PC-3 (cell line): ENCODE measurements around the gene USP48. TPM values are rescaled to one million over a fixed set of nuclear protein-coding genes. Genes with fewer than 3 reads are reported as not detected.
A peak's percentile ranks its signal among the peaks of the same experiment; 100 is the strongest.
"Not testable (repeated sequence)": the region's sequence is repeated elsewhere in the genome, so short reads cannot be mapped to it uniquely, and the experiment has no call there.

Source experiments
- ATAC-seq: fragments of 200-7000 bp; cut with Tn5 transposase; 2 replicates; pipeline ENCODE4 v1.9.1; 2020; ENCODE audit warnings: mild to moderate bottlenecking, moderate library complexity
- BruUV-seq: library from RNA; stranded (reverse); fragments of 400-500 nt; replicated peaks from 2 replicates; lab custom pipeline; 2021; lab: Mats Ljungman, UMichigan
- CTCF ChIA-PET: fragments of 300-600 bp; sonication (Branson Sonifier 250); formaldehyde crosslinking; loops from one replicate; lab custom pipeline; 2022; ENCODE audit warnings: antibody characterized with exemption; lab: Charles Lee
- POLR2A ChIA-PET: fragments of 300-600 bp; sonication (Branson Sonifier 250); formaldehyde crosslinking; loops from one replicate; lab custom pipeline; 2022; ENCODE audit warnings: antibody characterized with exemption; ENCODE audit not compliant: unreplicated experiment; lab: Charles Lee
- DNase-seq: peaks from one replicate; pipeline ENCODE4 v3.0.0-alpha.2; 2015
- H2AFZ ChIP-seq: fragments of 300-600 bp; sonication (generic); 2 replicates; pipeline ENCODE4 v1.6.0; 2016; ENCODE audit warnings: antibody characterized with exemption, low read length
- H3F3A ChIP-seq: fragments of 300-600 bp; sonication (generic); one replicate; pipeline ENCODE4 v1.6.0; 2017; ENCODE audit warnings: antibody characterized with exemption, low read length, control low read depth, mild to moderate bottlenecking; ENCODE audit not compliant: unreplicated experiment
- H3K27ac ChIP-seq: fragments of 300-600 bp; sonication (generic); 2 replicates; pipeline ENCODE4 v1.5.1; 2016; ENCODE audit warnings: mild to moderate bottlenecking, low read length
- H3K27me3 ChIP-seq: fragments of 300-600 bp; sonication (generic); 2 replicates; pipeline ENCODE4 v1.6.1; 2016; ENCODE audit warnings: low read length, mixed read lengths
- H3K36me3 ChIP-seq: fragments of 300-600 bp; sonication (generic); 2 replicates; pipeline ENCODE4 v1.6.1; 2016; ENCODE audit warnings: low read depth, mixed run types, low read length, mixed read lengths
- H3K4me1 ChIP-seq: fragments of 300-600 bp; sonication (generic); 2 replicates; pipeline ENCODE4 v1.5.1; 2016; ENCODE audit warnings: low read length; ENCODE audit not compliant: insufficient read depth
- H3K4me2 ChIP-seq: fragments of 300-600 bp; sonication (generic); 2 replicates; pipeline ENCODE4 v1.6.0; 2016; ENCODE audit warnings: low read length
- H3K4me3 ChIP-seq: fragments of 300-600 bp; sonication (generic); 2 replicates; pipeline ENCODE4 v1.5.1; 2016; ENCODE audit warnings: mild to moderate bottlenecking, low read length, mixed read lengths
- H3K79me2 ChIP-seq: fragments of 300-600 bp; sonication (generic); 2 replicates; pipeline ENCODE4 v1.6.1; 2017; ENCODE audit warnings: low read length, mixed read lengths
- H3K9ac ChIP-seq: fragments of 300-600 bp; sonication (generic); 2 replicates; pipeline ENCODE4 v1.6.0; 2016; ENCODE audit warnings: mild to moderate bottlenecking, low read length
- H3K9me2 ChIP-seq: fragments of 300-600 bp; sonication (generic); replicated peaks from 2 replicates; pipeline ENCODE4 v1.6.1; 2016; ENCODE audit warnings: mixed run types, low read length, mixed read lengths
- H3K9me3 ChIP-seq: fragments of 300-600 bp; sonication (generic); 2 replicates; pipeline ENCODE4 v1.6.1; 2016; ENCODE audit warnings: low read length, mixed read lengths
- H4K20me1 ChIP-seq: fragments of 300-600 bp; sonication (generic); 2 replicates; pipeline ENCODE4 v1.6.1; 2016; ENCODE audit warnings: low read length, mixed read lengths
- CTCF ChIP-seq: fragments of 300-600 bp; sonication (generic); conservative IDR thresholded peaks from 2 replicates; pipeline ENCODE4 v1.5.1; 2017; ENCODE audit warnings: antibody characterized with exemption, low read depth, mild to moderate bottlenecking, low read length
- EZH2 ChIP-seq: fragments of 300-600 bp; sonication (generic); IDR thresholded peaks from one replicate; pipeline ENCODE4 v1.6.1; 2017; ENCODE audit warnings: antibody characterized with exemption, mild to moderate bottlenecking, low read length; ENCODE audit not compliant: unreplicated experiment
- EZH2phosphoT487 ChIP-seq: fragments of 300-600 bp; sonication (generic); IDR thresholded peaks from 2 replicates; pipeline ENCODE4 v1.6.1; 2018; ENCODE audit warnings: mild to moderate bottlenecking, antibody characterized with exemption, low read length, borderline replicate concordance
- intact Hi-C: fragments of 100-400 bp; cut with micrococcal nuclease; formaldehyde crosslinking; loops from 2 replicates; pipeline ENCODE4 v1.9.0; 2023
- total RNA-seq: library from RNA; depleted of rRNA; stranded (reverse); fragments of >200 nt; gene quantifications from 2 replicates; pipeline ENCODE4 v1.2.3, GENCODE V29; 2014

The USP48 gene
- total RNA-seq, 1 experiment from 2014 or later = 33.3 TPM

- H3K4me2 ChIP-seq = no peak overlapping the region
- H3K9me3 ChIP-seq = no peaks in the 10 kb centered on the region
- no peaks in the 10 kb centered on the region for H3F3A ChIP-seq
- H3K4me3 ChIP-seq = no peak overlapping the region
- H3K27ac ChIP-seq = no peak overlapping the region
- no peaks in the 10 kb centered on the region for H4K20me1 ChIP-seq
- TF ChIP-seq EZH2 = no peak
- TF ChIP-seq CTCF = no peak
- no peak for TF ChIP-seq EZH2phosphoT487
- intact Hi-C loops = no loop called here
- H3K79me2 ChIP-seq = no peaks in the 10 kb centered on the region
- no peaks in the 10 kb centered on the region for H3K27me3 ChIP-seq
- ATAC-seq (no peak), DNase-seq (no peak)
- H3K36me3 ChIP-seq = peaks cover 4% of the 10 kb centered on the region; the same call in 1 of the 2 replicates
- no peaks in the 10 kb centered on the region for H3K9me2 ChIP-seq
- H2AFZ ChIP-seq = no peak overlapping the region
- TSS peak; percentile 50 for BruUV-seq
- H3K9ac ChIP-seq = no peak overlapping the region
- ChIA-PET POLR2A (no interaction called here), CTCF (no interaction called here)
- H3K4me1 ChIP-seq = no peaks in the 10 kb centered on the region
Measured at GRCh38 chr1:21828506-21829210, 45.7 kb upstream of the USP48 start.

- no peak overlapping the region for H3K27ac ChIP-seq
- no peak overlapping the region for H3K4me3 ChIP-seq
- CTCF ChIA-PET = no interaction called here
- no peaks in the 10 kb centered on the region for H3K4me1 ChIP-seq
- ATAC-seq = no peak
- POLR2A ChIA-PET = no interaction called here
- no TSS peak for BruUV-seq
- no peaks in the 10 kb centered on the region for H3K79me2 ChIP-seq
- no peaks in the 10 kb centered on the region; the same call in 1 of the 2 replicates for H3K36me3 ChIP-seq
- TF ChIP-seq CTCF (no peak), EZH2 (no peak), EZH2phosphoT487 (no peak)
- H3K27me3 ChIP-seq = no peaks in the 10 kb centered on the region
- H4K20me1 ChIP-seq = no peaks in the 10 kb centered on the region
- H3F3A ChIP-seq = no peaks in the 10 kb centered on the region
- no peaks in the 10 kb centered on the region for H3K9me3 ChIP-seq
- DNase-seq = no peak
- H3K9ac ChIP-seq = no peak overlapping the region
- H2AFZ ChIP-seq = no peak overlapping the region
- no peaks in the 10 kb centered on the region for H3K9me2 ChIP-seq
- no peak overlapping the region for H3K4me2 ChIP-seq
- intact Hi-C loops = no loop called here
Measured at GRCh38 chr1:21828075-21828474, 45.1 kb upstream of the USP48 start.

- no peaks in the 10 kb centered on the region for H3F3A ChIP-seq
- DNase-seq (no peak), ATAC-seq (no peak)
- H3K79me2 ChIP-seq = no peaks in the 10 kb centered on the region
- H3K9me2 ChIP-seq = no peaks in the 10 kb centered on the region
- BruUV-seq = no TSS peak
- H3K4me3 ChIP-seq = no peak overlapping the region
- H3K4me2 ChIP-seq = no peak overlapping the region
- no peak overlapping the region for H3K27ac ChIP-seq
- no peaks in the 10 kb centered on the region for H3K27me3 ChIP-seq
- no peaks in the 10 kb centered on the region for H3K4me1 ChIP-seq
- H3K9me3 ChIP-seq = no peaks in the 10 kb centered on the region
- POLR2A ChIA-PET = no interaction called here
- no peak for TF ChIP-seq CTCF
- TF ChIP-seq EZH2 = no peak
- TF ChIP-seq EZH2phosphoT487 = no peak
- H3K36me3 ChIP-seq = no peaks in the 10 kb centered on the region; the same call in 1 of the 2 replicates
- CTCF ChIA-PET = no interaction called here
- no peak overlapping the region for H2AFZ ChIP-seq
- no peak overlapping the region for H3K9ac ChIP-seq
- intact Hi-C loops = no loop called here
- H4K20me1 ChIP-seq = no peaks in the 10 kb centered on the region
Measured at GRCh38 chr1:21827141-21827679, 44.3 kb upstream of the USP48 start.

GRCh38 chr1:21826694-21827093, 43.7 kb upstream of the USP48 start:
- H4K20me1 ChIP-seq, H3K27me3 ChIP-seq, H3K36me3 ChIP-seq, H3F3A ChIP-seq, H2AFZ ChIP-seq, H3K9ac ChIP-seq, H3K4me2 ChIP-seq, BruUV-seq, ATAC-seq, DNase-seq, POLR2A ChIA-PET, H3K9me2 ChIP-seq, H3K4me1 ChIP-seq, H3K9me3 ChIP-seq, H3K4me3 ChIP-seq, H3K79me2 ChIP-seq, H3K27ac ChIP-seq, intact Hi-C loops, CTCF ChIA-PET: not testable (repeated sequence)
